H1 (cell line): Measurements from ENCODE around the gene TTC28. TPM values are rescaled to one million over a fixed set of nuclear protein-coding genes. Genes with fewer than 3 reads are reported as not detected.

Experiments
- CTCF ChIA-PET: fragments of 300-600 bp; sonication (Branson Sonifier 250); formaldehyde crosslinking; loops from one replicate; lab custom pipeline; 2021; ENCODE audit not compliant: partially characterized antibody; lab: Charles Lee
- POLR2A ChIA-PET: fragments of 300-600 bp; sonication (Branson Sonifier 250); formaldehyde crosslinking; loops from one replicate; lab custom pipeline; 2021; ENCODE audit warnings: inconsistent platforms; ENCODE audit not compliant: partially characterized antibody; lab: Charles Lee
- DNase-seq, 2 experiments: peaks; one replicate each; pipeline versions ENCODE4 v3.0.0 to v3.0.0-alpha.2; 2010 to 2022; ENCODE audit warnings: low spot score in 2 of 2, low read depth in 1 of 2, mixed read lengths in 1 of 2
- FAIRE-seq: peaks from 2 replicates; lab custom pipeline; 2011; peaks lifted over from hg19 to GRCh38; lab: Jason Lieb, UNC
- H2AFZ ChIP-seq: 2 replicates; pipeline ENCODE4 v1.8.1; 2012; ENCODE audit warnings: low read length, inconsistent platforms
- H2AK5ac ChIP-seq: 2 replicates; pipeline ENCODE4 v1.6.1; 2013; ENCODE audit warnings: low read depth, low read length
- H2BK120ac ChIP-seq: replicated peaks from 2 replicates; pipeline ENCODE3; 2013; ENCODE audit warnings: low read depth, low read length, inconsistent platforms
- H2BK12ac ChIP-seq: 2 replicates; pipeline ENCODE4 v1.6.1; 2013; ENCODE audit warnings: low read depth, low read length
- H2BK15ac ChIP-seq: 2 replicates; pipeline ENCODE4 v1.6.1; 2013; ENCODE audit warnings: low read length
- H2BK20ac ChIP-seq: 2 replicates; pipeline ENCODE4 v1.6.1; 2013; ENCODE audit warnings: low read length
- H2BK5ac ChIP-seq: 2 replicates; pipeline ENCODE4 v1.6.1; 2013; ENCODE audit warnings: low read depth, low read length
- H3K14ac ChIP-seq: 2 replicates; pipeline ENCODE4 v1.6.1; 2013; ENCODE audit warnings: inconsistent platforms; ENCODE audit not compliant: insufficient read length
- H3K18ac ChIP-seq: 2 replicates; pipeline ENCODE4 v1.6.1; 2013; ENCODE audit warnings: low read length; ENCODE audit errors: extremely low read depth
- H3K23ac ChIP-seq: 2 replicates; pipeline ENCODE4 v1.6.1; 2013; ENCODE audit warnings: inconsistent platforms; ENCODE audit not compliant: insufficient read length
- H3K23me2 ChIP-seq: 2 replicates; pipeline ENCODE4 v1.6.1; 2013; ENCODE audit warnings: low read depth, low read length
- H3K27ac ChIP-seq: 2 replicates; pipeline ENCODE4 v1.6.1; 2011; ENCODE audit warnings: low read depth, low read length, inconsistent platforms
- H3K27me3 ChIP-seq, 4 experiments: replicated peaks in 1 of 4; 1 replicate in 1 of 4; 2 replicates in 3 of 4; pipeline versions ENCODE4 v1.6.1 to v1.8.1; 2011 to 2013; ENCODE audit warnings: low read length in 3 of 4, mild to moderate bottlenecking in 3 of 4, inconsistent platforms in 2 of 4, mixed read lengths in 2 of 4, moderate library complexity in 1 of 4; ENCODE audit not compliant: control insufficient read depth in 3 of 4, insufficient read depth in 3 of 4; ENCODE audit errors: extremely low read depth in 1 of 4
- H3K36me3 ChIP-seq, 4 experiments: 2 replicates each; pipeline versions ENCODE4 v1.6.1 to v1.8.1; 2011 to 2013; ENCODE audit warnings: mild to moderate bottlenecking in 4 of 4, low read length in 3 of 4, moderate library complexity in 2 of 4, control low read depth in 1 of 4, inconsistent platforms in 1 of 4; ENCODE audit not compliant: insufficient read depth in 4 of 4, control insufficient read depth in 2 of 4
- H3K4ac ChIP-seq: replicated peaks from 2 replicates; pipeline ENCODE3; 2013; ENCODE audit warnings: low read length, low read depth, mixed read lengths, inconsistent platforms; ENCODE audit not compliant: insufficient read length
- H3K4me1 ChIP-seq, 4 experiments: replicated peaks in 1 of 4; 1 replicate in 1 of 4; 2 replicates in 3 of 4; pipeline versions ENCODE4 v1.6.1 to v1.8.1; 2011 to 2013; ENCODE audit warnings: low read length in 3 of 4, inconsistent platforms in 2 of 4, mixed read lengths in 1 of 4; ENCODE audit not compliant: insufficient read depth in 4 of 4, control insufficient read depth in 3 of 4
- H3K4me2 ChIP-seq, 2 experiments: 2 replicates each; pipeline versions ENCODE4 v1.6.1 to v1.8.1; 2011 to 2013; ENCODE audit warnings: low read depth in 2 of 2, low read length in 2 of 2, control low read depth in 1 of 2, inconsistent platforms in 1 of 2, mild to moderate bottlenecking in 1 of 2; ENCODE audit not compliant: insufficient read depth in 1 of 2
- H3K4me3 ChIP-seq, 4 experiments: fragments of 200-600, 300-600 bp in 1 of 4; sonication (generic), shearing (Covaris generic), sonication (Bioruptor Twin) in 1 of 4; 2 replicates each; pipeline versions ENCODE4 v1.5.1 to v1.8.1; 2011 to 2016; ENCODE audit warnings: low read length in 4 of 4, low read depth in 3 of 4, control low read depth in 2 of 4, inconsistent platforms in 2 of 4, mild to moderate bottlenecking in 2 of 4, mixed read lengths in 1 of 4, moderate library complexity in 1 of 4; ENCODE audit not compliant: insufficient read depth in 2 of 4; ENCODE audit errors: extremely low read depth in 1 of 4
- H3K56ac ChIP-seq: replicated peaks from 2 replicates; pipeline ENCODE3; 2013; ENCODE audit warnings: low read depth, mild to moderate bottlenecking, mixed read lengths, low read length, inconsistent platforms; ENCODE audit not compliant: insufficient read length
- H3K79me1 ChIP-seq: 2 replicates; pipeline ENCODE4 v1.6.1; 2013; ENCODE audit warnings: low read depth, low read length, control low read depth
- H3K79me2 ChIP-seq, 2 experiments: 2 replicates each; pipeline versions ENCODE4 v1.6.1 to v1.8.1; 2012 to 2013; ENCODE audit warnings: low read length in 2 of 2, mild to moderate bottlenecking in 2 of 2, inconsistent platforms in 1 of 2; ENCODE audit not compliant: insufficient read depth in 2 of 2, control insufficient read depth in 1 of 2
- H3K9ac ChIP-seq, 4 experiments: replicated peaks in 1 of 4; 1 replicate in 1 of 4; 2 replicates in 3 of 4; pipeline versions ENCODE4 v1.6.1 to v1.8.1; 2011 to 2013; ENCODE audit warnings: low read depth in 3 of 4, low read length in 3 of 4, control low read depth in 2 of 4, mild to moderate bottlenecking in 2 of 4, moderate library complexity in 2 of 4, inconsistent platforms in 1 of 4; ENCODE audit errors: extremely low read depth in 1 of 4
- H3K9me3 ChIP-seq, 2 experiments: 2 replicates each; pipeline versions ENCODE4 v1.6.1 to v1.8.1; 2012 to 2013; ENCODE audit warnings: mild to moderate bottlenecking in 2 of 2, moderate library complexity in 2 of 2, control low read depth in 1 of 2, inconsistent platforms in 1 of 2, low read depth in 1 of 2, low read length in 1 of 2, mixed read lengths in 1 of 2; ENCODE audit not compliant: insufficient read depth in 2 of 2
- H4K20me1 ChIP-seq, 2 experiments: replicated peaks in 1 of 2; 2 replicates each; pipeline versions ENCODE3 to v1.8.1; 2011 to 2013; ENCODE audit warnings: inconsistent platforms in 2 of 2, low read length in 2 of 2, mild to moderate bottlenecking in 1 of 2; ENCODE audit not compliant: insufficient read depth in 2 of 2, control insufficient read depth in 1 of 2
- H4K5ac ChIP-seq: 2 replicates; pipeline ENCODE4 v1.6.1; 2013; ENCODE audit warnings: low read length, low read depth, mixed read lengths, inconsistent platforms; ENCODE audit not compliant: insufficient read length
- H4K8ac ChIP-seq: 2 replicates; pipeline ENCODE4 v1.8.0; 2013; ENCODE audit warnings: mild to moderate bottlenecking, moderate library complexity, low read length, inconsistent platforms; ENCODE audit not compliant: insufficient read depth; ENCODE audit errors: extremely low read depth
- H4K91ac ChIP-seq: replicated peaks from 2 replicates; pipeline ENCODE3; 2013; ENCODE audit warnings: low read length, mixed read lengths, inconsistent platforms; ENCODE audit not compliant: insufficient read length
- CREB1 ChIP-seq: IDR thresholded peaks from 2 replicates; pipeline ENCODE4 v1.6.1; 2012; ENCODE audit warnings: inconsistent platforms
- NANOG ChIP-seq: IDR thresholded peaks from 2 replicates; pipeline ENCODE4 v1.6.1; 2011; ENCODE audit warnings: low read length, low read depth, mild to moderate bottlenecking, inconsistent platforms; ENCODE audit not compliant: insufficient read depth, poor library complexity, severe bottlenecking
- NRF1 ChIP-seq: IDR thresholded peaks from 2 replicates; pipeline ENCODE4 v1.6.1; 2011; ENCODE audit warnings: mild to moderate bottlenecking, low read depth, low read length, improper control_type of control experiment
- POLR2A ChIP-seq, 2 experiments: IDR thresholded peaks; 1 replicate in 1 of 2; 2 replicates in 1 of 2; pipeline ENCODE4 v1.6.1; 2011; ENCODE audit warnings: low read depth in 2 of 2, low read length in 2 of 2, mild to moderate bottlenecking in 2 of 2; ENCODE audit errors: control extremely low read depth in 1 of 2
- POLR2AphosphoS5 ChIP-seq: IDR thresholded peaks from 2 replicates; pipeline ENCODE4 v1.6.1; 2011; ENCODE audit warnings: low read depth, low read length
- RXRA ChIP-seq: IDR thresholded peaks from 2 replicates; pipeline ENCODE4 v1.6.1; 2011; ENCODE audit warnings: low read depth, mild to moderate bottlenecking, low read length, moderate library complexity; ENCODE audit not compliant: insufficient read depth
- whole genome bisulfite sequencing, 2 experiments: shearing (Covaris generic) in 1 of 2; methylation state at CpG; one replicate each; pipeline versions ENCODE4 v1.1.6 to v1.1.7; 2013 to 2015; ENCODE audit warnings: low lambda C conversion rate in 2 of 2, mixed read lengths in 2 of 2, inconsistent platforms in 1 of 2, low coverage in 1 of 2, missing lambda C conversion rate in 1 of 2; ENCODE audit not compliant: insufficient replicate concordance in 2 of 2, insufficient coverage in 1 of 2, insufficient read length in 1 of 2; ENCODE audit errors: extremely low coverage in 1 of 2, missing lambda C conversion rate in 1 of 2; 5-methylcytosine and 5-hydroxymethylcytosine counted together
- polyA plus RNA-seq, 7 experiments: library from polyadenylated mRNA; depleted of rRNA in 3 of 7; stranded (reverse) in 5 of 7; unstranded in 2 of 7; fragments of >200 nt in 5 of 7; fragments of 200-250 nt in 2 of 7; gene quantifications; 1 replicate in 5 of 7; 2 replicates in 1 of 7; 4 replicates in 1 of 7; pipeline versions ENCODE4 v1.2.1 to v1.2.3, GENCODE V29; 2011 to 2013; ENCODE audit warnings: missing spikeins in 2 of 7, mixed read lengths in 2 of 7
- total RNA-seq: library from RNA; stranded (reverse); fragmentation: NEBNext Ultra II Directional; extraction: Animal tissue kit (Norgen Biotek cat#: 25700); gene quantifications from 2 replicates; pipeline ENCODE4 v1.2.1, GENCODE V29; 2021

TTC28 gene
- total and polyA plus RNA-seq, 2 of the 8 experiments (the other 6 are each of a cell fraction or from before 2014, with no cell fraction given): 2.6 to 12.6 TPM

DNA sequence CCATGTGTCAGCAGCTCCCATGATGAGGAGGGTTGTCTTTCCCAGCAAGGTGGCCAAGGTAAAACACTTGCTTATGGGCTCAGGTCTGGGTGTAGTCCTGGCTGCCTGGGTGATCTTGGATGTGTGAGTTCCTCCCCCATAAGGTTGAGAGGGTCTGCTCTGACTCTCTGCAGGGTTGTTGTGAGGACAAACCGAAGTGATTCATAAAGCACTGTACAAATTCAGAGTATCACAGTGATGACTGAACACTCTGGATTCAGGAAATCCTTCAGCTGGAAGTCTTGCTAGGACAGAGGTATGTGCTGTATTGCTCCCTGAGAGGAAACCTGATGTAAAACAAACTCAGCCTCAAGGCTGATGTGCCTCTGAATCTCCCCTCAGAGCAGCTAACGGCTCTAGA, 539.7 kb downstream of the TTC28 start:
- no peaks in the 10 kb centered on the region for H4K20me1 ChIP-seq
- H3K4me2 ChIP-seq: no peak overlapping the region
- CTCF ChIA-PET: interaction anchor here (1.2 kb wide), 1 partner anchor 27 kb away, joined by 3 read pairs; no protein-coding TSS in a partner anchor
- H2BK5ac ChIP-seq: no peak overlapping the region
- H3K79me1 ChIP-seq: no peaks in the 10 kb centered on the region
- H4K8ac ChIP-seq: no peak overlapping the region
- no peak overlapping the region for H3K56ac ChIP-seq
- H3K4me3 ChIP-seq: no peak overlapping the region
- no peak overlapping the region for H3K14ac ChIP-seq
- no peak overlapping the region for H2BK12ac ChIP-seq
- no peaks in the 10 kb centered on the region for H3K36me3 ChIP-seq
- DNase-seq (no peak), FAIRE-seq (no peak)
- POLR2A ChIA-PET: no interaction called here
- H3K9me3 ChIP-seq: no peaks in the 10 kb centered on the region
- no peak overlapping the region for H3K27ac ChIP-seq
- H2BK20ac ChIP-seq: no peak overlapping the region
- no peak overlapping the region for H4K91ac ChIP-seq
- no peak overlapping the region for H2AK5ac ChIP-seq
- no peak overlapping the region for H3K4ac ChIP-seq
- no peak overlapping the region for H3K23ac ChIP-seq
- no peak overlapping the region for H2AFZ ChIP-seq
- 89% methylated on average over 2 of the region's 2 CpGs; no CpG with 5 or more reads in 1 of the 2 experiments for WGBS, 2 experiments
- H3K79me2 ChIP-seq: no peaks in the 10 kb centered on the region
- H4K5ac ChIP-seq: no peak overlapping the region
- TF ChIP-seq RXRA (no peak), POLR2AphosphoS5 (no peak), NANOG (no peak), NRF1 (no peak), POLR2A (IDR thresholded peaks at IDR 0.05; ENCODE audit: control extremely low read depth in 1 of 2, low read depth in 2 of 2, low read length in 2 of 2) (no peak), CREB1 (no peak)
- no peaks in the 10 kb centered on the region for H3K27me3 ChIP-seq
- H3K18ac ChIP-seq: no peak overlapping the region
- H3K4me1 ChIP-seq: peaks cover 0 to 9% (median 6%) of the 10 kb centered on the region in 4 experiments; a peak in 3 of 7 replicates
- H3K9ac ChIP-seq: no peak overlapping the region
- no peak overlapping the region for H2BK15ac ChIP-seq
- no peaks in the 10 kb centered on the region for H3K23me2 ChIP-seq
- no peak overlapping the region for H2BK120ac ChIP-seq
